D721Med (cell line): ENCODE data around the gene HELQ.

Experiments used
- DNase-seq: peaks from one replicate; pipeline ENCODE4 v3.0.0; 2011; ENCODE audit warnings: low spot score; ENCODE audit not compliant: insufficient read length
- FAIRE-seq: peaks from 2 replicates; lab custom pipeline; 2011; peaks lifted over from hg19 to GRCh38; lab: Jason Lieb, UNC
- CTCF ChIP-seq: IDR thresholded peaks from 2 replicates; pipeline ENCODE4 v1.5.1; 2012; ENCODE audit warnings: mild to moderate bottlenecking, control low read depth; ENCODE audit not compliant: insufficient read depth; ENCODE audit errors: missing control alignments

Gene HELQ

GRCh38 chr4:83387476-83388312, 67.9 kb downstream of the HELQ start:
- no peak for TF ChIP-seq CTCF
- FAIRE-seq (no peak), DNase-seq (no peak)

- no peak for TF ChIP-seq CTCF
- no peak for DNase-seq
- no peak for FAIRE-seq
Observed at GRCh38 chr4:83387012-83387411, 68.6 kb downstream of the HELQ start.

GRCh38 chr4:83382850-83383249, 72.8 kb downstream of the HELQ start:
- no peak for DNase-seq
- no peak for TF ChIP-seq CTCF
- no peak for FAIRE-seq

GRCh38 chr4:83381173-83381572, 74.5 kb downstream of the HELQ start:
- FAIRE-seq (no peak), DNase-seq (no peak)

GRCh38 chr4:83378419-83378818, 77.2 kb downstream of the HELQ start:
- FAIRE-seq, result no peak
- no peak for DNase-seq
- no peak for TF ChIP-seq CTCF

More at GRCh38 chr4:83381173-83381572, 74.5 kb downstream of the HELQ start:
- no peak for TF ChIP-seq CTCF

- DNase-seq (no peak), FAIRE-seq (no peak)
- TF ChIP-seq CTCF, result no peak
Observed at GRCh38 chr4:83372931-83373330, 82.7 kb downstream of the HELQ start.

GRCh38 chr4:83371936-83372335, 83.7 kb downstream of the HELQ start:
- no peak for DNase-seq
- TF ChIP-seq CTCF, result no peak
- FAIRE-seq, result no peak
